Activated CD8-positive, alpha-beta memory T cell treated with anti-CD3 and anti-CD28 coated beads for 48 hours (primary cell): ENCODE data around the gene TMEM196.

ENCODE experiments used
- DNase-seq, 3 experiments: peaks; one replicate each; pipeline ENCODE4 v3.0.0-alpha.2; 2020; ENCODE audit warnings: low read depth in 2 of 3, low spot score in 2 of 3

Gene TMEM196

DNA sequence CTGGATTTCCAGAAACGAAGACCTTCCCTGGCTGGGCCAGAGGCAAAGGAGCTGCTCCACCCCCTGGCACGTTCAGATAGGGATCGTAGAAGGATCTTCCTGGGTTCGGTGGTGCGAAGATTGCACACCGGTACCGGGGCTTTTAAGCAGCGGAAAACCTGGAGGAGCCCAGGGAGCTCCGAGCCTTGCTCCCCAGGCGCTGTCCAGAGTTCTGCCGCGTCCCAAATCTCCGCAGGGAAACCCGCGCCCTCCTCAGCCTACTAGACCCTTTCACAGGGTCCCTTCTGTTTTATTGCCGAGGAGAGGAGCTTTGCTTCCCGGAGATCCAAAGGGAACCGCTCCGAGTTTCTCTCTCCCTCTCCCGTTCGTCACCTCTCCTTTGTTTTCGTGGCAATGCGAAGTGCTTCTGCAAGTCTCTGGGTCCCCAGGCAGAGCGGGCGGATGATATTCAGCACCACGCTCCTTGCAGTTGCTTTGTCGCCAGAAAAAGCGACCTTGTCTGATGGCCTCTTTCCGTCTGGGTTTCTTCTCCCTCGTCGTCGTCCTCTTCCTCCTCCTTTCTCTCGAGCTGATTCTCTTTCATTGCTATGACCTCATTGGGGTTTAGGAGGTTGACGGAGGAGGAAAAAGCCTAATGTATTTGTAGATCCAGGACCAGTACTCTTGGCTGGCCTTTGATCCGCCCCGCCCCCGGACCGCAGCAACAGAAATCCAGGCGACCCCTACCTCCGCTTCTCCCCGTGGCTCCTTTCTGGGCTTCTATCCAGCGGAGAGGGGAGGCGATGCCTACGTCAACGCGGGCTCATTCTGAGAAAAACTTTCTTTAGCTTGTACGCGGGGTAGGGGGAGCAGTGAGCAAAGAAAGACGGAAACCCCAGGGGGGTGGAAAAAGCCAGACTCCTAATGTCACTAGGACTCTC is at the start of gene TMEM196:
TMEM196 (minus strand) TSS at position 777 of the 920 bp plus-strand sequence. CDS start 921 bp downstream, outside the sequence.
- no peak for DNase-seq

DNA sequence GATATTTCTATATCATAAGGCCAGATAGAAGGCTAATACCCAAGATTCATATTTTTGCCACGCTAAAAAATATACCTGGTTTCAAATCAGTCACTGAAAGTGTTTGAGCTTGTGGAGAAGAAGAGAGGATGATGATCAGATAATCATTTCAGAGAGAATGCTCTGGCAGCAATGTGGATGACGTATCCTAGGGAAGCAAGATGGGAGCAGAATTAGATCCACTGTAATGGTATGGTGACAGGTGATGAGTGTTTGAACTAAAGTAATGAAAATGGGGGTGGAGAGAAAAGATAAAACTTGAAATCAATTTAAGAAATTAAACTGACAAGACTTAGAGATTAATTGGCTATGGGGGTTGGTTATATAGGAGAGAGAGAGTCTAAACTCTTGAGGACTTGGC is 42.7 kb upstream of the TMEM196 start:
- no peak for DNase-seq

- DNase-seq, result no peak
These were observed 42.1 kb upstream of the TMEM196 start for GRCh38 chr7:19815546-19815945.

- DNase-seq, result no peak
These were observed 41.4 kb upstream of the TMEM196 start for GRCh38 chr7:19814776-19815175.

DNA sequence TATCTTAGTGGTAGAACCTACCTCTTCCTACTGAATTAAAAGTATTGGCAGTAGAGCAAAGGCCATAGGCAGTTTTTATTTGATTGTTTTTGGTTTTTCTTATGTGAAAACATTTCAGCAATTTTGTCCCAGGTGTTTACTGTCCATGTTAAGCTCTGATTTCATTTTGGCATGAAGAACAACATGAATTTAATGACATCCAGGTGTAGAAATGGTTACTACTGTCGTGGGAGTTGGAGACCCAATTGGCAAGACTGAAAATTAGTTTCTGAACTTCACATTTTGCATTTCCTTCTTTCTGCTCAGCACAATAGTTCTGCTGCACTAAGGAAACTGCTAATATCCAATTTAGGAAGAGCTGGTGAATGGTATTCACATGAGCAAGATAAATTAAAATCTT is 38.0 kb upstream of the TMEM196 start:
- DNase-seq, result no peak

DNA sequence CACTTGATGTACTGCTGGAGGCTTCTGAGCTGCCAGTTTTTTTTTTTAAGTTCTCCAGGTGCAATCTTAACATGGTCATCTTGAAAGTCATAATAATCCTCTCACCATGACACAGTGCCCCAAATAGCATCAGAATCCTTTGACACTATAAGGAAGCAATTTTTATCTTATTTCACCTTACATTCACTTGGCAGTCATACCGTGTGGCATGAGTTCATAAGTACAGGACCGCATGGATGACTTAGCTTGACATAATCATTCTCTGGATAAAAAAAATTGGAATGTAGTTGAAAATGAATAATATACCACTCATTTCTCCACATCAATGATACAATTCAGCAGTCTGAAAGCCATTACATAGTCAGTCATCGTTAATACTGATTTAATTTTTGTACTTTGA is 25.6 kb upstream of the TMEM196 start:
- DNase-seq, result no peak

- no peak for DNase-seq
These were observed 10.1 kb upstream of the TMEM196 start for GRCh38 chr7:19783541-19783940.

DNA sequence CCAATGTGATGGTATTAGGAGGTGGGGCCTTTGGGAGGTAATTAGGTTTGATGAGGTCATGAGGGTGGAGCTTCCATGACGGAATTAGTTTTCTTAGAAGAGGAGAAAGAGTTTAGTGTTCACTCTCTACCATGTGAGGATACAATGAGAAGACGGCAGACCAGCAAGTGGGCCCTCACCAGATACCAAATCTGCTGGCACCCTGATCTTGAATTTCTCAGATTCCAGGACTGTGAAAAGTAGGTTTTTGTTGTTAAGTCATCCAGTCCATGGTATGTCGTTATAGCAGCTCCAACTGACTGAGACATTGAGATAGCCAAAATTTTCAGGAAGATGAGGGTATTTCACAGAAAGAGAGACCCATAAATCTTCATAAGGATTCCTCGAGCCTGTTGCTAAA is 3.6 kb upstream of the TMEM196 start:
- no peak for DNase-seq

DNA sequence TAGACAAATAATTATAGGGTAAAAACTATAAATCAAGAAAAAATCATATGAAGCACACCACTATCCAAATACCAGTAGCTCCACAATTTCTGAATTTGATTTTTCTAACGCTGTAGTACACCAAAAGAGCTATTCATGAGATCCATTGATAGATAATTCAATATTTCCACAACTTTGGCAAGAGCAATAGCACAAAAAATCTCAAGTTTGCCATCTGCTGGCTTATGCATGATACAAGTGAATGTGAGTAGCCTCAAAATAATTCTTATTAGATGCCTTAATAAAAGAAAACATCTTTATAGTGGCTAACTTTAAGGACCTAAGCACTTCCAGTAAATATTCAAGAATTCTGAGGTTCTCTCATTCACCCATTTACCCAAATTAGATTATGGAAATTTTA is 2.2 kb upstream of the TMEM196 start:
- DNase-seq, result no peak

- no peak for DNase-seq
These were observed 1.1 kb downstream of the TMEM196 start for GRCh38 chr7:19772306-19772705.

DNA sequence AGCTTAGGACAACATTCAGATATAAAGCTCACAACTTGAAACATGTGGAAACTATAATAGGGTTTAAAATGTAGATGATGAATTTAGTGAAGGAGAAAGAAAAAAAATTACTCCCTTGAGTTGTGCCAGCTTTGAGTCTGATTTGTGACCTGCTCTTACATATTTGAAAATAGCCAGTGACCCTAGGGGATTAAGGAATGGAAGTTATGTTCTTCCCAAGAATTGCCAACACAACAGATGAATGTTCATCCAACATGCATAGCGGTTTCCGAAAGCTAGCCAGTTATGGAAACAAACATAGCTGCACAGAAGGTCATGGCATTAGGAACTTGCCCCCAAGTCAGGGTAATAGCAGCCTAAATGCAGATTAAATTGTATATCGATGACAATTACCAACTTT is 10.8 kb downstream of the TMEM196 start:
- DNase-seq, result no peak

DNA sequence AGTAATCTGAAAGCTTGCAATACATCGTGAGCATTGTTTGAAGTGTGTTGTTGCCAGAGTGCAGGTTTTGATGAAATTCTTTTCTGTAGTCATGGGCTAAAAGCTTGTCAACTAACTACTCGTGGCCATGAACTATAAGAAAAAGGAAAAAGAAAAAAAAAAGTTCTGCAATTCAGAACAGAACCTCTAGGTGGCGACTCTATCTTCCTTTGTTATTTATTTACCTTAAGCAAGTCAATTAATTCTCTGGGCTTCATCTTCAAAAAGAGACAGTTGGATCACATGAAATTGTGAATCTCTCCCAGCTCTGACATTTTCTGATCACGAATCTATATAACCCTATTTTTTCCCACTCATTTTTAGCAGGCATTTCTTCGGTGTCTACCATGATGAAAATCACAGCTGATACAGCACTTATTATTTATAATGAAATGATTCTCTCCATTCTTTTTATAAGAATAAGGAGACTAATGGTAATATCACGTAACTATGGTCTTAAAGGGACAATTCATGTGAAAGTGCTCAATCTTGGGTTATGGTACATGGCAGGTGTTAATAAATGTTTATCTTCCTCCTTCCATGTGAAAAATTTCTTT is 18.8 kb downstream of the TMEM196 start:
- DNase-seq, result no peak

- no peak for DNase-seq
These were observed 21.4 kb downstream of the TMEM196 start for GRCh38 chr7:19752020-19752419.

DNA sequence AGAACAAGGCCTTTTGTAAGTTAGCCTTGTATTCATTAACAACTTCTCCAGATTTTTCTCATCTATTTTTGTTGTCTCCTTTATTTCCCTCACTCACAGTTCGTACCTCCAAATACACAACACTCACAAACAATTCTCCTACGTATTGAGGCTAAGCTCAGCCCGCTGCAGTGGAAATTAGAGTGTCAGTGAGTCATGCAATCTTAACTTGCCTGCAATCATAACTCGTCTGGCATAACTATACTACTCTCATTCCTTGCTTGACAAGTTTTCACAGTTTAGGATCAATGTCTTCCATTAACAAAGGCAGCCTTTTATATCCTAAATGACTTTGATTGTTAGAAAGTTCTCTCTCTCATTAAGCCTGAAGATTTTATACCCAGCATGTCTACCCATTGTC is 23.8 kb downstream of the TMEM196 start:
- no peak for DNase-seq

GRCh38 chr7:19747740-19748339 is 25.6 kb downstream of the TMEM196 start:
- DNase-seq, result no peak

- no peak for DNase-seq
These were observed 29.3 kb downstream of the TMEM196 start for GRCh38 chr7:19744075-19744474.

GRCh38 chr7:19728716-19729115 is 44.7 kb downstream of the TMEM196 start:
- DNase-seq, result no peak

DNA sequence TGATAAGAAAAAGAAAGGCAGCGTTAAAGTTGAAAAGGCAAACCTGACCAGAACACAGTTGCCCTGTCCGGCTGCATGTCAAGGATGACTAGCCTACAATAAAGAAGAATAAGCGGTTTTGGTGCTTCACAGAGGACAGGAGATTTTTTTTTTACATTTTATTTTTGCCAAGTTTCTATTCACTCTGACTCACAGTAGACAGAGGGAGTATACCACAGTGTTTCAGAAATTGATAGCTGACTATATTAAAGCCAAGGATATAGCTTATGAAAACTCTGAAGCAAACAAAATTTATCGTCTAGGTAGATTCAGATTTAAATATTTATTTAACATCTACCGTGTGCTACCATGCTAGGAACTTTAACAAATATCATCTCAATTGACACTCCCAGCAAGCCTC is 47.6 kb downstream of the TMEM196 start:
- no peak for DNase-seq

GRCh38 chr7:19715499-19715898 is 57.9 kb downstream of the TMEM196 start:
- DNase-seq, result no peak

DNA sequence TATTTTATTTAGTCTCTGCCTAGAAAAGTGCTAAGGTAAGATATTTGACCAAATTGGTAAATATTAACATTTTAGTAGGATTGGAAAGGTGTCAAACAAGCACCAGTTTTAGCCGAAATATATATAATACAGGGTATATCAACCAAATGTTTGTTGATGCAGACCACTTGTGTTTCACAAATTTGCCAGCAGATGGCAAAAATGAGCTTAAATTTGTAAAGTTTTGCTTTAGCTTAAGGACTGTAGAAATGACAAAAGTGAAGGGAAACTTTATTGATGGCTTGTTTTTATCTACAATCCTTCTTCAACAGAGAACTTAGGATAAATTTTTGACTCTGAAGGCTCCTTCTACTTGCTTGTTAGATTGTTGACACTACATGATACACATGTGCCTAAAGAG is 59.7 kb downstream of the TMEM196 start:
- no peak for DNase-seq

- DNase-seq, result no peak
These were observed 64.2 kb downstream of the TMEM196 start for GRCh38 chr7:19709249-19709578.
